ENCODE measurements around the gene R3HDM2. TPM values are rescaled to one million over a fixed set of nuclear protein-coding genes. Genes with fewer than 3 reads are reported as not detected.
"Not testable (repeated sequence)": the region's sequence is repeated elsewhere in the genome, so short reads cannot be mapped to it uniquely, and the experiment has no call there.

The R3HDM2 gene
- total and polyA plus RNA-seq, 2 donors (not counting 1 experiment from before 2014, with no cell fraction given) = 21.3 to 22.8 TPM

GRCh38 chr12:57401165-57401564 lies 29.7 kb downstream of the R3HDM2 start:
- TF ChIP-seq EZH2 (IDR thresholded peaks at IDR 0.05; ENCODE audit: low read length, missing control alignments) = no peak
- H3K36me3 ChIP-seq (ENCODE audit: control insufficient read depth, insufficient read depth, low read length) = no peaks in the 10 kb centered on the region
- H3K27me3 ChIP-seq (ENCODE audit: control insufficient read depth, insufficient read depth, low read length) = no peaks in the 10 kb centered on the region
- H2AFZ ChIP-seq (ENCODE audit: low read length) = no peak overlapping the region
- no peak overlapping the region for H3K4me3 ChIP-seq (replicated peaks in 1 of 4; ENCODE audit: control extremely low read depth in 1 of 4, insufficient read depth in 1 of 4, low read depth in 3 of 4, low read length in 4 of 4)
- no peaks in the 10 kb centered on the region for H3K4me1 ChIP-seq (ENCODE audit: control insufficient read depth, extremely low read depth, insufficient read depth, low read length)
- DNase-seq (ENCODE audit: low read depth in 2 of 2) = no peak
- no peak overlapping the region for H3K9ac ChIP-seq (ENCODE audit: insufficient read depth, low read length)
- H4K20me1 ChIP-seq (ENCODE audit: control insufficient read depth, extremely low read depth, insufficient read depth, low read length) = no peaks in the 10 kb centered on the region
- no peak overlapping the region for H3K4me2 ChIP-seq (ENCODE audit: extremely low read depth, insufficient read depth, low read length)
- H3K79me2 ChIP-seq (ENCODE audit: control insufficient read depth, insufficient read depth, low read length) = peaks cover 2% of the 10 kb centered on the region
- no peaks in the 10 kb centered on the region for H3K9me3 ChIP-seq (ENCODE audit: control insufficient read depth, insufficient read depth, low read depth, low read length)
- H3K27ac ChIP-seq (ENCODE audit: insufficient read depth, low read length) = no peak overlapping the region

- not testable (repeated sequence) for H3K4me3 ChIP-seq (replicated peaks in 1 of 4; ENCODE audit: control extremely low read depth in 1 of 4, insufficient read depth in 1 of 4, low read depth in 3 of 4, low read length in 4 of 4); H3K4me2 ChIP-seq (ENCODE audit: extremely low read depth, insufficient read depth, low read length); H3K9me3 ChIP-seq (ENCODE audit: control insufficient read depth, insufficient read depth, low read depth, low read length); H3K4me1 ChIP-seq (ENCODE audit: control insufficient read depth, extremely low read depth, insufficient read depth, low read length); H3K27ac ChIP-seq (ENCODE audit: insufficient read depth, low read length); H4K20me1 ChIP-seq (ENCODE audit: control insufficient read depth, extremely low read depth, insufficient read depth, low read length); H3K9ac ChIP-seq (ENCODE audit: insufficient read depth, low read length); H3K27me3 ChIP-seq (ENCODE audit: control insufficient read depth, insufficient read depth, low read length); H3K79me2 ChIP-seq (ENCODE audit: control insufficient read depth, insufficient read depth, low read length); H3K36me3 ChIP-seq (ENCODE audit: control insufficient read depth, insufficient read depth, low read length); DNase-seq (ENCODE audit: low read depth in 2 of 2); H2AFZ ChIP-seq (ENCODE audit: low read length)
These were observed 31.0 kb downstream of the R3HDM2 start for GRCh38 chr12:57399718-57400463.

GRCh38 chr12:57397441-57397840 lies 33.4 kb downstream of the R3HDM2 start:
- DNase-seq (ENCODE audit: low read depth in 2 of 2) = no peak
- TF ChIP-seq EZH2 (IDR thresholded peaks at IDR 0.05; ENCODE audit: low read length, missing control alignments) (no peak), CTCF (conservative IDR thresholded peaks at IDR 0.05 in 1 of 2, IDR thresholded peaks at IDR 0.05 in 1 of 2; ENCODE audit: low read depth in 1 of 2, low read length in 2 of 2) (no peak)
- H3K4me2 ChIP-seq (ENCODE audit: extremely low read depth, insufficient read depth, low read length) = no peak overlapping the region
- no peak overlapping the region for H3K9ac ChIP-seq (ENCODE audit: insufficient read depth, low read length)
- no peaks in the 10 kb centered on the region for H3K9me3 ChIP-seq (ENCODE audit: control insufficient read depth, insufficient read depth, low read depth, low read length)
- H3K27ac ChIP-seq (ENCODE audit: insufficient read depth, low read length) = no peak overlapping the region
- H3K4me1 ChIP-seq (ENCODE audit: control insufficient read depth, extremely low read depth, insufficient read depth, low read length) = no peaks in the 10 kb centered on the region
- H4K20me1 ChIP-seq (ENCODE audit: control insufficient read depth, extremely low read depth, insufficient read depth, low read length) = no peaks in the 10 kb centered on the region
- no peaks in the 10 kb centered on the region for H3K36me3 ChIP-seq (ENCODE audit: control insufficient read depth, insufficient read depth, low read length)
- no peak overlapping the region for H3K4me3 ChIP-seq (replicated peaks in 1 of 4; ENCODE audit: control extremely low read depth in 1 of 4, insufficient read depth in 1 of 4, low read depth in 3 of 4, low read length in 4 of 4)
- no peaks in the 10 kb centered on the region for H3K27me3 ChIP-seq (ENCODE audit: control insufficient read depth, insufficient read depth, low read length)
- H2AFZ ChIP-seq (ENCODE audit: low read length) = no peak overlapping the region
- peaks cover 2% of the 10 kb centered on the region for H3K79me2 ChIP-seq (ENCODE audit: control insufficient read depth, insufficient read depth, low read length)

GRCh38 chr12:57395121-57395520 lies 35.7 kb downstream of the R3HDM2 start:
- Histone ChIP-seq H3K27ac (ENCODE audit: insufficient read depth, low read length) (no peak overlapping the region), H2AFZ (ENCODE audit: low read length) (no peak overlapping the region), H3K79me2 (ENCODE audit: control insufficient read depth, insufficient read depth, low read length) (no peaks in the 10 kb centered on the region), H3K4me2 (ENCODE audit: extremely low read depth, insufficient read depth, low read length) (no peak overlapping the region), H4K20me1 (ENCODE audit: control insufficient read depth, extremely low read depth, insufficient read depth, low read length) (no peaks in the 10 kb centered on the region), H3K36me3 (ENCODE audit: control insufficient read depth, insufficient read depth, low read length) (no peaks in the 10 kb centered on the region), H3K9ac (ENCODE audit: insufficient read depth, low read length) (no peak overlapping the region), H3K4me3 (replicated peaks in 1 of 4; ENCODE audit: control extremely low read depth in 1 of 4, insufficient read depth in 1 of 4, low read depth in 3 of 4, low read length in 4 of 4) (no peak overlapping the region), H3K27me3 (ENCODE audit: control insufficient read depth, insufficient read depth, low read length) (no peaks in the 10 kb centered on the region), H3K9me3 (ENCODE audit: control insufficient read depth, insufficient read depth, low read depth, low read length) (no peaks in the 10 kb centered on the region), H3K4me1 (ENCODE audit: control insufficient read depth, extremely low read depth, insufficient read depth, low read length) (peaks cover 4% of the 10 kb centered on the region)
- no peak for DNase-seq (ENCODE audit: low read depth in 2 of 2)
- TF ChIP-seq CTCF (conservative IDR thresholded peaks at IDR 0.05 in 1 of 2, IDR thresholded peaks at IDR 0.05 in 1 of 2; ENCODE audit: low read depth in 1 of 2, low read length in 2 of 2) (no peak), EZH2 (IDR thresholded peaks at IDR 0.05; ENCODE audit: low read length, missing control alignments) (no peak)

Measured in fibroblast of lung (primary cell).